NT2/D1 (cell line): Measurements from ENCODE around the gene CLCN4.

Source experiments
- SUZ12 ChIP-seq: IDR thresholded peaks from 2 replicates; pipeline ENCODE4 v1.6.1; 2011; ENCODE audit not compliant: insufficient read length, insufficient read depth; ENCODE audit errors: extremely low read depth
- YY1 ChIP-seq: IDR thresholded peaks from 2 replicates; pipeline ENCODE4 v1.6.1; 2011; ENCODE audit not compliant: insufficient read length, insufficient read depth

GRCh38 chrX:10231461-10231860, 74.7 kb downstream of the CLCN4 start:
- TF ChIP-seq YY1: no peak
- TF ChIP-seq SUZ12: no peak
